GM18873 (cell line): ENCODE data around the gene ACAT2.
"Not testable (repeated sequence)": the region's sequence is repeated elsewhere in the genome, so short reads cannot be mapped to it uniquely, and the experiment has no call there.

Experiments
- ATAC-seq: cut with Tn5 transposase; IDR thresholded peaks from one replicate; pipeline ENCODE4 v1.9.1; 2021; ENCODE audit warnings: mild to moderate bottlenecking, moderate library complexity, moderate number of reproducible peaks; ENCODE audit not compliant: unreplicated experiment, low FRiP score

The ACAT2 gene

DNA sequence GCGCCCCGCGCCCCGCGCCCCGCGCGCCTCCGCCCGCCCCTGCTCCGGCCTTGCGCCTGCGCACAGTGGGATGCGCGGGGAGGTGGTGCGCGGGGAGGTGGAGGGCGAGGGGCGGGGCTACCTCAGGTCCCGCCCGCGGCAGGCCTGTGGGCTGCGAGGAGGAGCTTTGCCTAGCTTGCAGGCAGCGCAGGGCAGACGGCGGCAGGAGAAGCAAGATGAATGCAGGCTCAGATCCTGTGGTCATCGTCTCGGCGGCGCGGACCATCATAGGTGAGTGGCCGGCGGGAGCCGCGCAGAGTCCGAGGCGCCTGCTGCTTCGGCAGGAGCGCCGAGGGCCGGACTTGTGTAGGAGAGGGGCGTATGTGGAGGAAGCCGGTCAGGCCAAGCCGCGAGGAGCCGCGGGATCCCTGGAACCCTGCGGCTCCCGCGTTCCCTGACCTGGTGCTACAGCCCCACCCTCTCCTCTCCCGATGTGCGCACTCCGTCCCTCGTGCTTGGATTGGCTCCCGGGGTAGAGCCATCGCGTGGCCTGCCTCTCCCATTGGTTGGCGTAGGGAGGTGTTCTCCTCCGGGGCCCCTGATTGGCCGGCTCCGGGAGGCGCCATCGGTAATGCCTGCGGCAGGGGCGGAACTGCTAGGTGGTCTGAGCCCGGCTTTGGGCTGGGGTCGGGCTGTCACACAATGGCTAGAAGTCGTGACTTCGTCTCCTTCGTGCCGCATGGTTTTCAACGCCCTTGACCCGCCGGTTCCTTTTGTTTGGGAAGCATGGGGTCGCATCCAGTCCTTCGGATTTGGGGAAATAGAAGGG, at the start of gene ACAT2:
TSS of gene ACAT2 (plus strand) at position 173 of the 808 bp plus-strand sequence. CDS start at position 216, 43 bp downstream.
- peak; percentile 98 for ATAC-seq

DNA sequence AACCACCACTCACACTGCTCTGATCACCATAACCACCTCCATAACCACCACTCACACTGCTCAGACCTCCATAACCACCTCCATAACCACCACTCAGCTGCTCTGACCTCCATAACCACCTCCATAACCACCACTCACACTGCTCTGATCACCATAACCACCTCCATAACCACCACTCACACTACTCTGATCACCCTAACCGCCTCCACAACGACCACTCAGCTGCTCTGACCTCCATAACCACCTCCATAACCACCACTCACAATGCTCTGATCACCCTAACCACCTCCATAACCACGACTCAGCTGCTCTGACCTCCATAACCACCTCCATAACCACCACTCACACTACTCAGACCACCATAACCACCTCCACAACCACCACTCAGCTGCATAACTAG, 49.5 kb upstream of the ACAT2 start:
- ATAC-seq, result not testable (repeated sequence)

GRCh38 chr6:159713984-159714383, 47.9 kb upstream of the ACAT2 start:
- ATAC-seq, result no peak

DNA sequence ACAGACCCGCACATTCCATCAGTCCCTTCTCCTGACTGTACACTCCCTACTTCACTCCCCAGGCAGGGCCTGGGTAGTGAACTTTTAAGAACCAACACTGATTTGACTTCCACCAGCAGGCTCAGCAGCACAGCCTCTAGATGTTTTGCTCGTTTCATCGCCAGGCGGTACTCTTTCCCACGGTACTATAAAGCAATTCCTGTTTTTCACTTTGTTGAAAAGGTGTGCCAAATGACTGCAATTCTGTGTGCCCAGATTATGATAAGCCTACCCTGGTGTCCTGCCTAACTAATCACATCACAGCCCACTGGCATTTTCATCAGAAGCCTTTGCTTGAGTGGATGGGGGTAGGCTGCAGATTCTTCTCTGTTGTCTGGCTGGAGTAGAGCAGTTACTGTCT, 47.4 kb upstream of the ACAT2 start:
- ATAC-seq, result no peak

DNA sequence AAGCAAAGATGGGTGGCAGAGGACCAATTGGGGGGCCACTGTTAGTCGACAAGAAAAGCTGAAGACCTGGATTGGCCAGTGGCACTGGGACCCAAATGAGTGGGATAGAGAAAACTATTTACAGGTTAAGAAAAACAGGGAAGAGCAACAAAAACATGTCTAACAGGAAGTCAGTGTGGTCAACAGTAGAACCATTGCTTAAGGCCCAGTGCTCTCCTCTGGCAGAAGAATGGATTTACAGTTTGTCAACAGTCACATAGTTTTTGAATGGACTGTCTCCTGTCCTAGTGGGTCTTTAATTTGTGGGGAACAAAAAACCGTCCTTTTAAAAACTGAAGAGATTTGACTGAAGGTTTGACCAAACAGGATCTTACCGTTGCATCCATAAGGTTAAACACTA, 46.7 kb upstream of the ACAT2 start:
- ATAC-seq, result no peak

DNA sequence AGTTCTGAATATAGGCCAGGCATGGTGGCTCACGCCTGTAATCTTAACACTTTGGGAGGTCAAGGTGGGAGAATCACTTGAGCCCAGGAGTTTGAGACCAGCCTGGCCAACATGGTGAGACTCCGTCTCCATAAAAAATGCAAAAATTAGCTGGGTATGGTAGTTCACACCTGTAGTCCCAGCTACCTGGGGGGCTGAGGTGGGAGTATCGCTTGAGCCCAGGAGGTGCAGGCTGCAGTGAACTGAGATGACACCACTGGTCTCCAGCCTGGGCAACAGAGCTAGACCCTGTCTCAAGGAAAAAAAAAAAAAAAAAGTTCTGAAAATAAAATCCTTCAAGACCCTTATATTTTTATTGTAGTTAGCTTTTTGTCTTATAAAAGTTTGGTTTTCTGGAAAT, 46.2 kb upstream of the ACAT2 start:
- ATAC-seq, result no peak

- ATAC-seq, result no peak
Measured at GRCh38 chr6:159716247-159717096, 45.4 kb upstream of the ACAT2 start.

- ATAC-seq, result no peak
Measured at GRCh38 chr6:159718634-159719033, 43.2 kb upstream of the ACAT2 start.

GRCh38 chr6:159719287-159719686, 42.6 kb upstream of the ACAT2 start:
- no peak for ATAC-seq

DNA sequence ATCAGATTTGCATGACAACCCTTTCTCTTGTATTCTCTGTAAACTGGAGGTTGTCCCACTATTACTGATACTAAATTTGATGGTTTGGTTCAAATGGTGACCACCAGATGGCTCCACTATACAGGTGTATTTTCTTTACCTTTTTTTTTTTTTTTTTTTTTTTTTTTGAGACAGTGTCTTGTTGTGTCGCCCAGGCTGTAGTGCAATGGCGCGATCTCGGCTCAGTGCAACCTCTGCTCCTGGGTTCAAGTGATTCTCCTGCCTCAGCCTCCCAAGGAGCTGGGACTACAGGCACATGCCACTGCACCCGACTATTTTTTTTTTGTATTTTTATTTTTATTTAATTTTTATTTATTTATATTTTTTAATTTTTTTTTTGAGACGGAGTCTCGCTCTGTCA, 41.1 kb upstream of the ACAT2 start:
- no peak for ATAC-seq

- ATAC-seq, result not testable (repeated sequence)
Measured at GRCh38 chr6:159721981-159722380, 39.9 kb upstream of the ACAT2 start.

DNA sequence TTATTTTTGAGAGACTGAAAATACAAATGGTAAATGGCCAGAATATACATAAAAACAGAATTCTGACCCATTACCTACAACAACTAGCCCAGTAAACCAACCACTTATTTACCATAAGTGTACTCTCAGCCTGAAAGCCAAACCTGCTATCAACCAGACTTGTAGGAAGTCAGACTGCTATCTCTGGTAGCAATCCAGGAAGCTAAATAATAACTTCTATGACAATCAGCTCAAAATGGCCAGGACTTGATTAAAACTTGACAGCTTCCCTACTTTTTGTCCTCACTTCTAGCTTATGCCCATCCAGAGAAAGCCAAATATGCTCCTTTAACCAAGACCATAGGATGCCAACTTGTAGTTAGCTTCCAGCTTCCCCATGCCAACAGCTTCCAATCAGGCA, 39.2 kb upstream of the ACAT2 start:
- ATAC-seq, result no peak

DNA sequence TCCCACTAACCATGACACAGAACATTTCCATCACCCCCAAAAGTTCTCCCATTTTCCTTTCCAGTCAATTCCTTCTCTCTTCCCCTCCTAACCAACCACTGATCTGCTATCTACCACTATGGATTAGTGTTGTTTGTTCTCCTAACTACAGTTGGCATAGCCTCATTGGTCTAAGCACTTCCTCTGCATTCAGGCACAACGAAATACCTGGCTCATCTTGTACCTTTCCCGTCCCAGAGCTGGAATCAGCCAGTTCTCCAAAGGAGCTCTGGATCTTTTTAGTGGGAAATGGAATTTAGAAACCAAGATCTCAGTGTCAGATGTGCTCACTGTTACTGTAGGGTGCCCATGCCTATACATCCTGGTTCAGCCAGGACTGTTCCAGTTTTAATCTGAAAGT, 38.6 kb upstream of the ACAT2 start:
- no peak for ATAC-seq

DNA sequence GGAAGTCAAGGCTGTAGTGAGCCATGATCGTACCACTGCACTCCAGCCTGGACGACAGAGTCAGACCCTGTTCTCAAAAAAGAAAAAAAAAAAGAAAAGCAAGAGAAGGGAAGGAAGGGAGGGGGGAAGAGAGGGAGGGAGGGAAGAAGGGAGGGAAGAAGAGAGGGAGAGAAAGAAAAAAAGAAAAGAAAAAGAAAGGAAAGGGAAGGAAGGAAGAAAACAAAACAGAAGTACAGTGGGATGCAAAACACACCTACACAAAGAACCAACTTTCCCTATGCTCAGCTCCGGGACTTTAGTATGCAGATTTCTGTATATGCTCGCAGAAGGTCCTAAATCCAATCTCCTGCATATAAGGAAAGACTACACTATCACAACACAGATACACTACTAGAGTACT, 37.1 kb upstream of the ACAT2 start:
- ATAC-seq, result no peak

- not testable (repeated sequence) for ATAC-seq
Measured at GRCh38 chr6:159725208-159725607, 36.6 kb upstream of the ACAT2 start.

DNA sequence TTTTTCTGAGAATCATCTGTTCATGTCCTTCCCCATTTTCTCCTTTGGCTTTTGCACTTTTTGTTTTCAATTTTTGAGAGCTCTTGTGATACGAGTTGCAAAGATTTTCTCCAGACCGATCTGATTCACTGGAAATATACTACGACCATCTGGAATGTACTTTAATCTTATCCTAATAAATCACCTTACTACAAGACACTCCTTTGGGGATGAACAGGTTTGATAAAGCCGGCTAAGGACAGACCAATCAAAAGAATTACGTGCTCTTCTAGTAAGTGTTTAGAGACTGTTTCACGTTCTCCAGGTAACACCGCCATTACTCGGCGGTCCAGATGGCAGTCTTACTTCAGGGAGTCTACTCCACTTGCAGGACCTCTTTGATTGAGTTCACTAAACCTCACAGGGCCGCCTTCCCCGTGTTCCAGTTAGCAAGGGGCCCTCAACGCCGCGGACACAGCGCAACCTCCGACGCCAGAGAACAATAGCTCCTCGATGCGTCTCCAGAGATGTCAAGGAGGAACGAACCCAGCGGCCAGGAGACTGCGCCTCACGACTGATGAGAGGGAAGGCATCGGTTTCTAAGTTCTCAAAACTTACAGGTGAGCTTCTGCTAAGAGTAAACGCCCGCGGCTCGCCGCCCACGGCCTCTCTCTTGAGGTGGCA, 35.5 kb upstream of the ACAT2 start:
- no peak for ATAC-seq

GRCh38 chr6:159726918-159727716, 34.7 kb upstream of the ACAT2 start, which contains the start of gene WTAP:
TSS of gene WTAP (plus strand) at chr6:159727506. CDS start at chr6:159736266, 8,760 bp downstream.
- peak; percentile 77 for ATAC-seq

DNA sequence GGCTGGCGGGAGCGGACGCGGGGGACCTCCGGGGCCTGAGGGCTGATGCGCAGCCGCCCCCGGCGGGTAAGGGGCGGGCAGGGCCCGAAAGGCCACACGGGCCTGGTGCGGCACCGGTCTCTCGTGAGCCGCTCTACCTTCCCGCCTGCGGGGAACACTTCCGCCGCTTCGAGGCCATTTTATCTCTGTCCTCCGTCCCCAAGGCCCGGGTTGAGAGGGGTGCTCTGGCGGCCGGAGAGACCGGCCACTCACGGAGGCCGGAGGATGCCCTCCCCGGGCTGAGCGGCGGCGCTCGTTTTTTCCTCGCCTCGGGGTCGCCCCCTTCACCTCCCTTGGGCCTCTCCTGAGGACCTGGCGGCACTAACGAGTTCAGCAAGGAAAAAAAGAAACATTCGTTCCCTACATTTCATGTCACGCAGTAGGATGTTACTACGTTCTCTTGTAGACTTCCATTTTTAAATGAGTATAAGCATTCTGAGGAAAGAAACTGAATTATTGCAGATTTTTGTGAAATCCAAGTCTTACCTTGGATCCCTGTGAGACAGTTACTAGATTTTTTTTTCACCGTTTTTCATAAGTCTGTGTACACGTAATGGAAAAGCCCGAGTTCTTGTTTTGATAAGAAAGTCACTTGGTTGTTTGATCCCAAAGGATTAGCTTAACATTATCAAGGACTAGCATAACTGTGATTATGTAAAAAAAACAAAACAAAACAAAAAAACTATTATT, 34.0 kb upstream of the ACAT2 start:
- ATAC-seq, result peak; percentile 28

DNA sequence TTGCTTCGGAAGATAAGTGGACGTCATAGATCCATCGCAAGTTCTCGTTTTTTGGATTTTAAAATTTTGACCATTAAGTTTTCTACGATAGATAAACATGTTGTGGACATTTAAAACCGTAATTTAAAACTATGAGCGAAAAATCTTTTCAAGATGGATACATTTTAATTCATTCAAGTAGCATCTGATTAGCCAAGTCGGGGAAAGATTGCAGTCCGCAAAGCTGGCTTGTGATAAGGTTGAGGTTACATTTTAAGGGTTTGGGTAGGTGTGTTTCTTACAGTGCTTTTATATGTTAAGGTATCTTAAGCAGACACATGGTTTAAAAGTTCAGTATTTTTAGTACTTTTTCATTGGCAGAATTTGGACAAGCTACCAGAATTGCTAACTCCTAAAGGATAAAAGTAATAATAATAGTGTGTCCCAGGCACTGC, 33.3 kb upstream of the ACAT2 start:
- ATAC-seq, result no peak
